ENCODE measurements around the gene CTBS.
A peak's percentile ranks its signal among the peaks of the same experiment; 100 is the strongest.

The CTBS gene

GRCh38 chr1:84506729-84507453 lies 67.3 kb downstream of the CTBS start:
- Histone ChIP-seq H3K4me1 (ENCODE audit: insufficient read depth, low read length, severe bottlenecking) (peaks cover 35% of the 10 kb centered on the region), H3K4me2 (ENCODE audit: low read length) (peak overlapping the region; percentile 91), H3F3A (ENCODE audit: insufficient read depth, low read length) (no peaks in the 10 kb centered on the region), H2AFZ (ENCODE audit: low read length) (peak overlapping the region; percentile 35), H3K9me3 (ENCODE audit: low read length) (peaks cover 7% of the 10 kb centered on the region; the same call in 1 of the 2 replicates), H3K9me2 (ENCODE audit: low read depth, low read length) (no peaks in the 10 kb centered on the region), H4K20me1 (ENCODE audit: insufficient read depth, low read length) (no peaks in the 10 kb centered on the region), H3K4me3 (ENCODE audit: low read depth, low read length, poor library complexity, severe bottlenecking) (peak overlapping the region; percentile 79), H3K79me2 (ENCODE audit: insufficient read depth, low read length) (peaks cover 34% of the 10 kb centered on the region), H3K27me3 (ENCODE audit: insufficient read depth, low read length) (no peaks in the 10 kb centered on the region), H3K36me3 (ENCODE audit: insufficient read depth, low read length) (no peaks in the 10 kb centered on the region), H3K27ac (ENCODE audit: low read depth, low read length, poor library complexity, severe bottlenecking) (peak overlapping the region; percentile 82), H3K9ac (ENCODE audit: low read length) (peak overlapping the region; percentile 78)
- TF ChIP-seq CTCF (IDR thresholded peaks at IDR 0.05; ENCODE audit: low read length) (no peak), EZH2 (IDR thresholded peaks at IDR 0.05; ENCODE audit: borderline replicate concordance, low read length) (no peak)

DNA sequence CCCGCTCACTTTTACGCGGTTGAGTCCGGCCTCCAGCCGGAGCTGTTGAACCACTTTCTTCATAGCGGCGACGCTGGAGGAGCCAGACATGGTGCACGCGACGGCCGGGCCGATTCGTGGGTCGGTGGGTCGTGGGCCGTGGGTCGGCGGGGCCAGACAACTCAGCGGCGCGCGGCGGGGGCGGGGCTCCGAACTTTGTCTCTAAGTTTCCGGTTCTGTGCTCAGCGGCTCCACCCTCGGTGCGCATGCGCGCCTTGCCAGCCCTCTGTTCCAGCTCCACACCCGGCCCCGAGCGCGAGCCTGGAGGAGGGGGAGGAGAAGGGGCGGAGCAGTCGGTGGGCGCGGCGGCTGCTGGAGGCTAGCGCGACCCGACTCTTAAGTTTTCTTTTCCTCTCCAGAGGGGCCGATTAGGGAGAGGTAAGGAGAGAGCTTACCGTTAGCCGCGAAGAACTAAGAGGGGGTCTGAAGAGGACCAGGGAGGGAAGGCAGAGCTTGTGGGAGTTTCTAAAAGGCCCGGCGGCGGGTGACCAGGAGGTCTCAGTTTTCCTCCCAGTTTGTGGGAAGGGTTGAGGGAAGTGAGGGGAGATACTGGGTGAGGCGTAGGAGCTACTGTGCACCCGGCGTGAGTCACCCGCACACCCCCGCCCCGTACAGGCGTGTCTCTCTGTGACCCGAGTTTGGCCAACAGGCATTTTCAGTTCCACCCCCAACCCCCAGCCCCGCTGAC lies 68.1 kb downstream of the CTBS start, which contains the start of the genes GNG5 and SPATA1:
Gene GNG5, minus strand, starts transcription at position 580 of the 727 bp plus-strand sequence. Its CDS starts 490 bp downstream, at position 90.
Gene SPATA1, plus strand, starts transcription at position 385 of the 727 bp plus-strand sequence. CDS start 9,974 bp downstream, outside the sequence.
- Histone ChIP-seq H2AFZ (ENCODE audit: low read length) (peak within 1 kb of the TSS; percentile 35), H3K27me3 (ENCODE audit: insufficient read depth, low read length) (no peaks in the 10 kb centered on the region), H3K9me2 (ENCODE audit: low read depth, low read length) (no peaks in the 10 kb centered on the region), H3K4me3 (ENCODE audit: low read depth, low read length, poor library complexity, severe bottlenecking) (peak within 1 kb of the TSS; percentile 79), H3K79me2 (ENCODE audit: insufficient read depth, low read length) (peaks cover 34% of the 10 kb centered on the region), H3K9me3 (ENCODE audit: low read length) (peaks cover 7% of the 10 kb centered on the region; the same call in 1 of the 2 replicates), H3K4me2 (ENCODE audit: low read length) (peak within 1 kb of the TSS; percentile 91), H3K36me3 (ENCODE audit: insufficient read depth, low read length) (peaks cover 5% of the 10 kb centered on the region; the same call in 1 of the 2 replicates), H3K4me1 (ENCODE audit: insufficient read depth, low read length, severe bottlenecking) (peaks cover 35% of the 10 kb centered on the region), H3K9ac (ENCODE audit: low read length) (peak within 1 kb of the TSS; percentile 78), H4K20me1 (ENCODE audit: insufficient read depth, low read length) (no peaks in the 10 kb centered on the region), H3K27ac (ENCODE audit: low read depth, low read length, poor library complexity, severe bottlenecking) (peak within 1 kb of the TSS; percentile 82), H3F3A (ENCODE audit: insufficient read depth, low read length) (no peaks in the 10 kb centered on the region)
- TF ChIP-seq CTCF (IDR thresholded peaks at IDR 0.05; ENCODE audit: low read length) (no peak), EZH2 (IDR thresholded peaks at IDR 0.05; ENCODE audit: borderline replicate concordance, low read length) (no peak)

- H3K9me2 ChIP-seq (ENCODE audit: low read depth, low read length) = no peaks in the 10 kb centered on the region
- H3K4me2 ChIP-seq (ENCODE audit: low read length) = peak overlapping the region; percentile 91
- peak overlapping the region; percentile 79 for H3K4me3 ChIP-seq (ENCODE audit: low read depth, low read length, poor library complexity, severe bottlenecking)
- H3K27me3 ChIP-seq (ENCODE audit: insufficient read depth, low read length) = no peaks in the 10 kb centered on the region
- H3K79me2 ChIP-seq (ENCODE audit: insufficient read depth, low read length) = peaks cover 34% of the 10 kb centered on the region
- H3K9me3 ChIP-seq (ENCODE audit: low read length) = peaks cover 7% of the 10 kb centered on the region; the same call in 1 of the 2 replicates
- H3K4me1 ChIP-seq (ENCODE audit: insufficient read depth, low read length, severe bottlenecking) = peaks cover 35% of the 10 kb centered on the region
- H4K20me1 ChIP-seq (ENCODE audit: insufficient read depth, low read length) = no peaks in the 10 kb centered on the region
- peak overlapping the region; percentile 29 for H3K27ac ChIP-seq (ENCODE audit: low read depth, low read length, poor library complexity, severe bottlenecking)
- no peaks in the 10 kb centered on the region for H3F3A ChIP-seq (ENCODE audit: insufficient read depth, low read length)
- H3K36me3 ChIP-seq (ENCODE audit: insufficient read depth, low read length) = peaks cover 11% of the 10 kb centered on the region; the same call in 1 of the 2 replicates
- TF ChIP-seq EZH2 (IDR thresholded peaks at IDR 0.05; ENCODE audit: borderline replicate concordance, low read length) = no peak
- no peak for TF ChIP-seq CTCF (IDR thresholded peaks at IDR 0.05; ENCODE audit: low read length)
- peak overlapping the region; percentile 78 for H3K9ac ChIP-seq (ENCODE audit: low read length)
- H2AFZ ChIP-seq (ENCODE audit: low read length) = no peak overlapping the region
Observed at GRCh38 chr1:84505493-84506001, 68.7 kb downstream of the CTBS start.

Data from OCI-LY1 (cell line).